HG02943 (cell line): Measurements from ENCODE around the gene KRTAP10-1.
"Not testable (repeated sequence)": the region's sequence is repeated elsewhere in the genome, so short reads cannot be mapped to it uniquely, and the experiment has no call there.

Experiments used
- ATAC-seq: cut with Tn5 transposase; IDR thresholded peaks from one replicate; pipeline ENCODE4 v1.9.1; 2021; ENCODE audit warnings: mild to moderate bottlenecking, low read depth, moderate library complexity; ENCODE audit not compliant: unreplicated experiment

Gene KRTAP10-1

DNA sequence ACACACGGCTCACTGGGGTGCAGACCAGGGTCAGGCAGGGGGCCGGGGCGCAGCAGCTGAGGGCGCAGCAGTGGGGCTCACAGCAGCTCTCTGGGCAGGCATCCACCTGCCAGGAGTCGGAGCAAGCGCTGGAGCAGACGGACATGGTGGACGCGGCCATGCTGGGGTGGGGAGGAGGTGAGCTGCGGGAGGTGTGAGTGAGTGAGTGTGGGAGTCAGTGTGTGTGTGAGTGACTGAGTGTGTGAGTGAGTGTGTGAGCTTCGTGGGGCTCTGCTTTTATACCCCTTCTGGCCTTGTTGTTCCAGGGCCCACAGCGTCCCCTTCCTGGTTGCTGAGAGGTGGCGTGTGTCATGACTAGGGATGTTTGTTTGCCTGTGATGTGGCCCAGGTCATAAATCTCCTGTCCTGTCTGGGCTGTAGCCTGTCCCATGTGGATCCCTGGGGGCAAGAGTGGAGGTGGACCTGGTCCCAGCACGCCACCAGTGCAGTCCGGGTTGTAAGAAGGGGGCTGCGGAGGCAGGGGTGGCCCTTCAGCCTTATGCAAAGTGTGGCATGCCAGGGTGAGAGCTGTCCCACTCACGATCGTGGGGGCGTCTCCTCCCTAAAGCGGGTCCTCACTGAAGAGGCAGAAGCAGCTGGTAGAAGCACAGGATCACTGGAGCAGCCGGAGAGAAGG, at the start of gene KRTAP10-1:
TSS of gene KRTAP10-1 (minus strand) at position 205 of the 676 bp plus-strand sequence. CDS start at position 160, 45 bp downstream.
- ATAC-seq = no peak

GRCh38 chr21:44589094-44589493, 49.1 kb upstream of the KRTAP10-1 start:
- ATAC-seq = no peak

GRCh38 chr21:44585892-44586291, 45.9 kb upstream of the KRTAP10-1 start:
- no peak for ATAC-seq

GRCh38 chr21:44583800-44584147, 43.8 kb upstream of the KRTAP10-1 start:
- no peak for ATAC-seq

DNA sequence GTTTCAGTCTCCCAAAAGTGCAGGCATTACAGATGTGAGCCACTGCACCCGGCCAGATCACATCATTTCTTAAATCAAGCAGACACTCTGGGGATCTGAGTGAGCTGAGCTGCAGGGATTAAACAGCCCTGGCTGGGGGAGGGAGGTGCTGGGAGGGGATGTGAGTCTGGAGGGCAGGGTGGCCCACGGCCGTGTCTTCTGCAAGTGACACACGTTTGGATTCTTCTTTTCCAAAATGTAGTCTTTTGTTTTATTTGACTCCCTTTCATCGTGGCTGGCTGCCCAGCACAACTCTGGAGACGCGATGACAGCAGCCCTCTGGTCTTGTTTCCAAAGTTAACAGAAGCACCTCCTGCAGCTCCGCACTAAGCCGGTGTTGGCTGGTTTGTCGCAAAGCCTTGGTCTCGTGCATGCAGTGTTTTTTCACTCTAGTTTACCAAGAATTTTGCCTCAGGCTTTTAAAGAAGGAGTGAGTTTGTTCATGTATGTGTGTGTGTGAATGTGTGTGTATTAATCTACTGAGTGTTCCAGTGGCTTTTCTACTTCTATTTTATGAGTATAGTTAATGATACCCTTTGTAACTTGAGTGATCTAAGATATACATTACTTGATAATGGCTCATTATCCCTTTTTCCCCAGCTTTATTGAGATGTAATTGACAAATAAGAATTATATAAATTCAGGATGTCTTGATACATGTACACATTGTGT, 43.2 kb upstream of the KRTAP10-1 start:
- no peak for ATAC-seq

DNA sequence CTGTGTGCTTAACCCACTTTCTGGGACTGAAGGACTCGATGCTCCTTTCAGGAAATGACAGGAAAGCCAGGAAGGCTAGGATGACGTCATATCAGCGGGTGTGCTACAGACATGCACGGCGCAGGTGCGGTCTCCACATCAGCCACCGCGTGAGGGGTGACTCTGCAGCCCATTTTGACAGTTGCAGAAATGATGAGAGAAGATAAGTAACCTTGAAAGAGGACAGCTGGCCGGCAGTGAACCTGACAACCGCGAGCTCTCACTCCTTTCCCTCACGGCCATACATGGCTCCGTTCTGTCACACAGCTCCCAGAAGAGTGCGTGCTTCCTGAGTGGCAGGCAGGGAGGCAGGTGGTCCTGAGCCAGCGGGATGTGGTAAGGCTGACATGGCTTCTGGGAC, 42.1 kb upstream of the KRTAP10-1 start:
- no peak for ATAC-seq

DNA sequence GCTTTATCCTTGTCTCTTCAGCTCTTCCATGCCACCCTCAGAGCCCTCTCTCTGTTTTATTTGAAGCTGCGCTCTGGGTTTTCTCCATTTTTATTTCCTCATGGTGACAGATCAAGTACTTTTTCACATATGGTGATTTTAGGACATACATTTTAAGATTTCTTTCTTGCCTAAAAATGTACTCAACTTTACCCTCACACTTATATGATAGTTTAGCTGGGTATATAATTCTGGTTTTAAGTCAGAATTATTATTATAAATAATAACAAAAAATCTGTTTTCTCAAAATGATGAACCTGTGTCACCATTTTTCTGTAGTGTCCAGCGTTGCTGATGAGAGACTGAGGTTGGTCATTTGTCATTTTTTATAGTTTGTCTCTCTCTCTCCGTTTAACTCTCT, 41.2 kb upstream of the KRTAP10-1 start:
- ATAC-seq = no peak

DNA sequence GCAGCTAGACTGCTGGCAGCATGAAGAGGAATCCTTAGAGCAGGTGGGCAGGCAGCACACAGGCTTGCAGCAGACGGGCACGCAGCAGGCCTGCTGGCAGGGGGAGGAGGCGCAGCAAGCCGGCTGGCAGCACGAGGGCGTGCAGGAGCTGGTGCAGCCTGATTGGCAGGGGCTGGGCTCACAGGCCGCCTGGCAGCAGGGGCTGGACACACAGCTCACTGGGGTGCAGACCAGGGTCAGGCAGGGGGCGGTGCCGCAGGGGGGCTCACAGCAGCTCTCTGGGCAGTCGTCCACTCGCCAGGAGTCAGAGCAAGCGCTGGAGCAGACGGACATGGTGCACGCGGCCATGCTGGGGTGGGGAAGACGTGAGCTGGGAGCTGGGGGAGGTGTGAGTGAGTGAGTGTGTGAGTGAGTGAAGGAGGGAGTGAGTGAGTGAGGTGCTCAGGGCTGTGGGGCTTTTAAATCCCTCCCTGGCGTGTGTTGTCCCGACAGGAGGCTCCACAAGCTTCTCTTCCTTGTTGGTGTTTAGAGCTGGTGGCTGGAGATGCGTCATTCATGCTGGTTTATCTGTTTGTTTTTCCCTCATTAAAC, 40.3 kb upstream of the KRTAP10-1 start, which contains the start of gene KRTAP10-5:
TSS of gene KRTAP10-5 (minus strand) at position 374 of the 591 bp plus-strand sequence. CDS start at position 348, 26 bp downstream.
- ATAC-seq = not testable (repeated sequence)

- no peak for ATAC-seq
Measured at GRCh38 chr21:44579833-44580144, 39.8 kb upstream of the KRTAP10-1 start.

GRCh38 chr21:44579056-44579832, 39.2 kb upstream of the KRTAP10-1 start:
- no peak for ATAC-seq

DNA sequence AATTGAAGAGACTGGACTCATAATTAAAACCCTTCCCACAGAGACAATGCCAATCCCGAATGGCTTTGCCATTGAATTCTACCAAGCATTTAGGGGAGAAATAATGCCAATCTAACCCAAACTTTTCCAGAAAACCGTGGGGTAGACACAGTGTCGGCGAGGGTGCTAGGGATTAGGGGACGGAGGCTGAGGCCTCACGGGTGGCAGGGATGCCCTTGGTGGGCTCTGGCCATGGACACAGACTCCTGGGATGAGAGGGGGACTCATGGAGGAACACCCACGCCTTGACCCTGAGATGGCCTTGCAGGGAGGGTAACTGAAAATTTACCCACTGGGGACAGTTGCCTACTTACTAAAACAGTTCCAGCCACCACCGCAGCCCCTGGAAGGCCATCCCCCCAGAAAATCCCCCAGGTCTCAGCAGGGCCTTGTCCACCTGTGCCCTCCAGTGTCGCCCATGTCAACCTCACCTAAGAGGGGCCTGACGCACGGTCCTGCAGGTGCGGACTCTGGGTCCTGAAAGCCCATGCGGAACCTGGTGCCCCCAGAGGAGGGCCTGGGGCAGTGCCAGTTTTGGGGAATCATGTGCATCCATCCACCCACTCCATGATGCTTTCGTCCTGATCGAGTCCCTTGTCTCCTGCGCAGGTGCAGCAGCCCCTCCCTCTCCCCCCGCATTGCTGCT, 38.5 kb upstream of the KRTAP10-1 start:
- ATAC-seq = no peak

GRCh38 chr21:44576025-44576420, 36.0 kb upstream of the KRTAP10-1 start:
- no peak for ATAC-seq

- no peak for ATAC-seq
Measured at GRCh38 chr21:44575307-44576024, 35.5 kb upstream of the KRTAP10-1 start.

- ATAC-seq = no peak
Measured at GRCh38 chr21:44574457-44575306, 34.7 kb upstream of the KRTAP10-1 start.

DNA sequence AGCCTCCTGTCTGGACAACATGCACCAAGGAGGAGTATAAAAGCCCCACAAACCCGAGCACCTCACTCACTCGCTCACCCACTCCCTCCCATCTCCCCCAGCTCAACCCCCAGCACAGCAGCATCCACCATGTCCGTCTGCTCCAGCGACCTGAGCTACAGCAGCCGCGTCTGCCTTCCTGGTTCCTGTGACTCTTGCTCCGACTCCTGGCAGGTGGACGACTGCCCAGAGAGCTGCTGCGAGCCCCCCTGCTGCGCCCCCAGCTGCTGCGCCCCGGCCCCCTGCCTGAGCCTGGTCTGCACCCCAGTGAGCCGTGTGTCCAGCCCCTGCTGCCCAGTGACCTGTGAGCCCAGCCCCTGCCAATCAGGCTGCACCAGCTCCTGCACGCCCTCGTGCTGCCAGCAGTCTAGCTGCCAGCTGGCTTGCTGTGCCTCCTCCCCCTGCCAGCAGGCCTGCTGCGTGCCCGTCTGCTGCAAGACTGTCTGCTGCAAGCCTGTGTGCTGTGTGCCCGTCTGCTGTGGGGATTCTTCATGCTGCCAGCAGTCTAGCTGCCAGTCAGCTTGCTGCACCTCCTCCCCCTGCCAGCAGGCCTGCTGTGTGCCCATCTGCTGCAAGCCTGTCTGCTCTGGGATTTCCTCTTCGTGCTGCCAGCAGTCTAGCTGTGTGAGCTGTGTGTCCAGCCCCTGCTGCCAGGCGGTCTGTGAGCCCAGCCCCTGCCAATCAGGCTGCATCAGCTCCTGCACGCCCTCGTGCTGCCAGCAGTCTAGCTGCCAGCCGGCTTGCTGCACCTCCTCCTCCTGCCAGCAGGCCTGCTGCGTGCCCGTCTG, 33.8 kb upstream of the KRTAP10-1 start, which contains the start of gene KRTAP10-4:
TSS of gene KRTAP10-4 (plus strand) at position 100 of the 827 bp plus-strand sequence. CDS start at position 130, 30 bp downstream.
- ATAC-seq = not testable (repeated sequence)

GRCh38 chr21:44572959-44573583, 33.1 kb upstream of the KRTAP10-1 start:
- ATAC-seq = no peak
